A375 (cell line): ENCODE data around the gene OR10P1. TPM values are rescaled to one million over a fixed set of nuclear protein-coding genes. Genes with fewer than 3 reads are reported as not detected.

Source experiments
- small RNA-seq: library from RNA; depleted of rRNA; stranded (forward); fragments of <200 nt; gene quantifications from one replicate; pipeline ENCODE3, GENCODE V24; 2014
- total RNA-seq: library from RNA; depleted of rRNA; stranded (reverse); fragments of >200 nt; shearing (Covaris generic); gene quantifications from 2 replicates; pipeline ENCODE4 v1.2.3, GENCODE V29; 2014; rRNA removed

Gene OR10P1
- total RNA-seq: not detected in 2 replicates

GRCh38 chr12:55636853-55637252 lies at the start of gene OR10P1:
Gene OR10P1 (plus strand): TSS chr12:55636892. CDS start chr12:55636892, 0 bp downstream.

Small RNAs within 50 kb of the gene (small RNA-seq; reads per million reads assigned to genes)
- gene AC009779.5: not detected

Other genes starting within 250 kb of the OR10P1 start
- gene OR6C65, start 236.4 kb upstream of the OR10P1 start, total RNA-seq: not detected in 2 replicates
- not detected in 2 replicates for gene OR6C76, start 210.6 kb upstream of the OR10P1 start, total RNA-seq
- not detected in 2 replicates for gene OR6C2, start 192.8 kb upstream of the OR10P1 start, total RNA-seq
- gene OR6C70, start 166.8 kb upstream of the OR10P1 start, total RNA-seq: 0.38 TPM in 1 of 2 replicates, not detected in the other
- gene OR6C68, start 144.5 kb upstream of the OR10P1 start, total RNA-seq: not detected in 2 replicates
- not detected in 2 replicates for gene OR6C4, start 87.3 kb upstream of the OR10P1 start, total RNA-seq
- not detected in 2 replicates for gene OR2AP1, start 64.4 kb upstream of the OR10P1 start, total RNA-seq
- gene ITGA7, start 71.0 kb downstream of the OR10P1 start, total RNA-seq: 6.5 and 6.9 TPM in 2 replicates
- gene BLOC1S1, start 79.2 kb downstream of the OR10P1 start, total RNA-seq: 218 and 226 TPM in 2 replicates
- gene RDH5, start 83.5 kb downstream of the OR10P1 start, total RNA-seq: 11.8 and 14.3 TPM in 2 replicates
- 883 and 969 TPM in 2 replicates for gene CD63, start 92.1 kb downstream of the OR10P1 start, total RNA-seq
- gene GDF11, start 106.2 kb downstream of the OR10P1 start, total RNA-seq: 13.4 and 17.0 TPM in 2 replicates
- 155 and 176 TPM in 2 replicates for gene SARNP, start 180.8 kb downstream of the OR10P1 start, total RNA-seq
- gene ORMDL2, start 181.1 kb downstream of the OR10P1 start, total RNA-seq: 19.9 and 24.5 TPM in 2 replicates
- gene DNAJC14, start 192.7 kb downstream of the OR10P1 start, total RNA-seq: 47.0 and 47.4 TPM in 2 replicates
- gene MMP19, start 206.0 kb downstream of the OR10P1 start, total RNA-seq: 2.0 and 3.9 TPM in 2 replicates